GM19395 (cell line): Measurements from ENCODE around the gene GABARAP.

Experiments used
- ATAC-seq: cut with Tn5 transposase; IDR thresholded peaks from one replicate; pipeline ENCODE4 v1.9.1; 2021; ENCODE audit warnings: mild to moderate bottlenecking, moderate library complexity; ENCODE audit not compliant: unreplicated experiment

GABARAP gene

DNA sequence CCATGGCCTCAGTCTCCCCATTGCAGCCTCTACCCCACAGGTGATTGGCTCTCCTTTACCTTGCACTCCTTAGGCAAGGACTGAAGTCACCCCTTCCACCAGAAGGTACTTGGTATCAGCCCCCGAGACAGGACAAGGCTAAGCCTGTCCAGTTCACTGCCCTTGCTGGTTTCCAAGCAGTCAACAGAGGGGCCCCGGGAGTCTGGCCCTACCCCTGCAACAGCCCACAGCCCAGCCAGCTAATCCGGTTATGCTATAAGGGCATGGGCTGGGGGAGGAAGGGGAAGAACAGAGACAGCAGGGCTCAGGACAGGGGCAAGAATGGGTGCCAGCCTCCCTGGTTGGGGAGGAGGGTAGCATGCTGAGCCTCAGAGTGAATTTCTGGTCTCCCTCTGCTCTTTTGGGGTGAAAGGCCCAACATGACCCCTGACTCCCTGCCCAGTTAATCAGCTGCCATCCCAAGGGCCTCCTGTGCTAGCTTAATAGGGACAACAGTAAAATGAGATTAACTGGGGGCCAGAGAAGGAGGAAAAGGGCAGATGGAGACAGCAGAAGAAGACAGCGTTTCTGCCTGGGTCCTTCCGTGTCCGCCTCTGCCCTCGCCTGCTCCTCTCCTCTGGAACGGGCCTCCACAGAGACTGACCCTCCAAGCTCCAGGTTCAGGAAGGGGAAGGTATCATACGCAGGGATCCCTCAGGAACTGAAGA lies 33.3 kb downstream of the GABARAP start:
- ATAC-seq, result no peak

DNA sequence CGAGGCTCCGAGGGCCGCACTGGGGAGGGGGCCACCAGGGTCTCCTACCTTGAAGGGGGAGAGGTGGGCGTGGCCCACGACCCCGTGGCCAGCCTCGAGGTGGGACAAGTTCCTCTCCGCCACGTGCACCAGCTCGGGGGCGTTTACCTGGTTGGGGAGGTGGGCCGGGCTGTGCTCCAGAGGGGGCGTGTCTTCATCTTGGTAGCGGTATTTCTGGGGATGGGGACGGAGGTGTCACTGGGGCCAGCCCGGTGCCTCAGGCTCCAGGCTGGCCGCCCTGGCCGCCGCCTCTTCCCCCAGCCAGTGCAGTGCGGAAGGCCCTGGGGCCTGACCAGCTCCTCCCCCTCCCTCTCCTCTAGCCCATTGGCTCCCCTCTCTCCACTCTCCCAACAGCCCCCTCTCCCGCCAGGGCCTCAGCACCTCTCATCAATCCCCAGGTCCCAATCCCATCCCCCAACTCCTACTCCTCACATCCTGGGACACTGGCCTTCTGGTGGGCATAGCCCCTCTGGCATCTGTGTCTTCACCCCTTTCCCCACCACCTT lies 34.1 kb downstream of the GABARAP start:
- ATAC-seq, result no peak

DNA sequence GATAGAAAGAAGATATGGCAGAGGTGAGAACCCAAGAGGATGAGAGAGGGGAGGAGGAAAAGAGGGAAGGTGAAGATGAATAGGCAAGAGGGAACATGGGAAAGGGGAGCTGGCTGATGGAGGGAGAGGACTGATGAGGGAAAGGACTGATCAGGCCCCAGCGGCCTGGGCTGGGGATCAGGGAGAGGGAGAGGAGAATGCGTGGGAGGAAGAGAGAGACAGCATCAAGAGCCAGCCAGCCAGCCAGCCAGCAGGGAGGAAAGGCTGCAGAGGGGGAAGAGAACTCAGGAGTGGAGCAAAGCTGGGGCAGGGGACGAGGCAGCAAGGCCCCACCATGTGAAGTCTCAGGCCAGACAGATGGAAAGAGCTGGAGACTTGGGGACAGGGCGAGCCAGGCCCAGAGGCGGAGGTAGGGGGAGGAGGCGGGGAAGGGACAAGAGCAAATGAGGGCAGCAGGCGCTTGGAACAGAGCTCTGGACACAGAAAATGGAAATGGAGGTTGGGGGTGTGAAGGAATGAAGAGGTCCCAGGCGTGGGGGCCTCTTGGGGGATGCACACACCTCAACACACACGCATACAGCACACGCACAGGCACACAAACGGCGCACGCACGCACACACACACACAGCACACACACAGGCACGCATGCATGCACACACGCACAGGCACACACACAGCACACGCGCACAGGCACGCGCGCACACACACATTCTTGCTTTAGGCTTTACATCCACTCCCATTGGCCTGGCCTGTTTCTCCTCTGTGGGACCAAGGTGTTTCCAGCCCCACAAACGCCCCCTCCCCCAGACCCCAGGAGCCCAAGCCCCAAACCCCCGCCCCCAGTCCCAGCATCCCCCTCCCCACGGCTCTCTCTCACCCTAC lies 34.9 kb downstream of the GABARAP start:
- ATAC-seq, result no peak

DNA sequence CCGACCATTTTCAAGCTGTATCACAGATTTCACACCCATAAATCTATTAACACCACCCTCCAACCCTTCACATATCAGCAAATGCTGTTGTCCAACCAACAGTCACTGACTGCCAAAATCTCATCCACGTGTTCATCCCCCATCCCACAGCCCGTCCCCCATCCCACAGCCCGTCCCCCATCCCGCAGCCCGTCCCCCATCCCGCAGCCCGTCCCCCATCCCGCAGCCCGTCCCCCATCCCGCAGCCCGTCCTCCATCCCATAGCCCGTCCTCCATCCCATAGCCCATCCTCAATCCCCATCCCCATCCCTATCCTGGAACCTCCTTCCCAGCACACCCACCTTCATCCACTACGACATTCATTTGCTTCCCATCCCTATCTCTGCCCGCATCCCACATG lies 36.7 kb downstream of the GABARAP start:
- ATAC-seq, result no peak

DNA sequence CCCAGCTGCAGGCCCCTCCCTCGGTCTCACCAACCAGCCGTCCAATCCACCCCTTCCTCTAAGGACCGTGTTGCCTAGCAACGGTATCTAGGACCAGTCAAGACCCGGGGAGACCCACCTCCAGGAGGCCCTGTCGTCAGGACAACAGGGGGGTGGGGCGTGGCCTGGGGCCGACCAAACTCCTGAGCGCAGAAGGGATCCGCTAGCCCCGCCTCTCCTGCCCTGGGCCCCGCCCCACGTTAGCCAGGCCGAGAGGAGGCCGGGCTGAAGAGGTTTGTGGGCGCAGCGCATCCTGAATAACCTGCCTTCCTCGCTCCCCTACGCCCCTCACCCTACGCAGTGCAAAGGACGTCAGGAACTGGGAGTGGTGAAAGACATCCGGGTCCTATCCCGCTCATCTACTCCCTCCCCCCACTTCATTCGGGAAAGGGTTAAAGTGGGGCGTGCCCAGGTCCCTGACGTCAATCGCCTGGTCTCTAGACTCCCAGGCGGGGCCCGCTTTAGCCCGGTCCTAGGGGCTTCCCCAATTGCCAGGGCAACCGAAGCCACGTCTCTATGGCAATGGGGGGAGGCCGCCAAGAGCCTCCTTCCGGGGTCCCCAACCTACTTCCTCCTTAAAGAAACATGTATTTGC lies 37.3 kb downstream of the GABARAP start:
- ATAC-seq, result peak; percentile 86

DNA sequence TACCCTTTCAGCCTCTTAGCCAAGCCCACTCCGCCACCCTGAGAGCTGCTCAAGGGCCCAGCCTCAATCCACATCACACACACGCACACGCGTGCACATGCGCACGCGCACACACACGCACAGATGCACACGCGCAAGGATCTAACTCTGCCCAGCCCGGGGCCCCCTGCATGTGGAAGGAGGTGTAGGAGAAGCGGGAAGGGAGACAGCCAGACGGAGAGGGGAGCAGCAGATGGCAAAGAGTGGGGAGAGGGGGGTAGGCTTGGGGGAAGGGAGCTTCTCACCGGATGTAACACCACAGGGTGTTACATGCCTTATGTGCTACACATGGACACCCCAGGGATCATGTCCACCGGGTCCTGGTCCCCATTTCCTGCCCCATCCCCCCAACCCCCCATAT lies 37.9 kb downstream of the GABARAP start:
- ATAC-seq, result no peak

DNA sequence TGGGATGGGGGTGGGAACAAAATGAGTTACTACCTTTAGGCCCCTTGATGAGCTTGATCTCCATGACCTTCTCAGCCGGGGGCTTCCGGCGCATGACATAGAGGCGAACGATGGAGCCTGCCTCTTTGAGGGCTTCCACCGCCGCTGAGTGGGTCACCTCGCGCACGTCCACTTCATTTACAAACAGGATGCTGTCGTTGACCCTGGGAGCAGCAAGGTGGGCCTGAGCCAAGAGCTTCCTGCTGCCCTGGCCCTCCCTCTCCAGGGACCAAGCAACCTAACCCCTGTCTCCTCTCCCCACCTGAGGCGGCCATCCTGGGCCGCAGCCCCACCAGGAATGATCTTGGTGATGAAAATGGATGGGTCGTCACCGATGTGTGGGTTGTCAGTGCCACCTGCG lies 38.9 kb downstream of the GABARAP start:
- ATAC-seq, result no peak

DNA sequence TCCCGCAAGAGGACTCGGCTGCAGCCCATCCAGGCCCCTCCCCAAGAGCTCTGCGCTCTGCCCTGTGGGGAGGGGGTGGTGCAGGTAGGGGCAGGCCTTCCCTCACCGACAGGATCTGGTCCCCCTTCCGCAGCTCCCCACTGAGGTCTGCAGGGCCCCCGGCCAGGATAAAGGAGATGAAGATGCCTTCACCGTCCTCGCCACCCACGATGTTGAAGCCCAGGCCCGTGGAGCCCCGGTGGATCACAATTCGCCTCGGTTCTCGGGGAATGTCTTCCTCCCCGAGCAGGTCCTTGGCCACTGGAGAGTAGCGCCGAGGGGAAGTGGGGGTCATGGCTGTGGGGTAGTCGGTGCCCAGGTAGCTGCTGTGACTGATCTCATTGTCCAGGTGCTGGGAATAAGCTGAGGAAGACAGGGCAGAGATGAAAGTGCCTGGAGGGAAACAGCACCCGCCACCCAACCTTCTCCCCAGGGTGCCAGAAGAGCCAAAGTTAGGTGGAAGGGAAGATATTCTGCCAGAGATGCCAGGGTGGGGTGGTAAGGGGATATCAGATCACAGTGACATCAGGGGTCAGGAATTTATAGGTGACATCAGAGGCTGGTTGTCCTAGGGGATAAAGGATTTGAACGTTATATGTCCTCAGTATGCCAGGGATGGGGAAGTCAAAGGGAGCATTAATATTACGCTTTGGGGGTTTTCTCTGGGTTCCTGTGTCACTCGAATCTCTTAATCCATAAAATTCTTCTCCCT lies 45.4 kb downstream of the GABARAP start:
- ATAC-seq, result no peak

DNA sequence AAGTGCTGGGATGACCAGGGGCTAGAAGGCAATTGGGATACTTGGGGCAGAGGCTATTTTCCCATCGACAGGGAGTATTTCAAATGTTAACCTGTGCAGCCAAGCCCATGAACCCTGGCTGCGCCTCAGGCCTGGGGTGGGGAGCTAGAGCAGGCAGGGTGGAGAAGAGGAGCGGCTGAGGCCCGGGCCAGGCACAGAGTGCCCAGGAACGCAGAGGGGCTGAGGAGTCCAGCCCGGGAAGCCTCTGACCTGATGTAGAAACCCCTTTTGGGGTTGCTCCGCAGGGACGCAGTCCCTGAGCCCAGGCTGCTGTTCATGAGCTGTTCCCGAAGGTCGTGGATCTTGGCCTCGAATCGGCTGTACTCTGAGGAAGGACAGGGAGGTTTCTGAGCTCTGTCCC lies 46.3 kb downstream of the GABARAP start:
- no peak for ATAC-seq

DNA sequence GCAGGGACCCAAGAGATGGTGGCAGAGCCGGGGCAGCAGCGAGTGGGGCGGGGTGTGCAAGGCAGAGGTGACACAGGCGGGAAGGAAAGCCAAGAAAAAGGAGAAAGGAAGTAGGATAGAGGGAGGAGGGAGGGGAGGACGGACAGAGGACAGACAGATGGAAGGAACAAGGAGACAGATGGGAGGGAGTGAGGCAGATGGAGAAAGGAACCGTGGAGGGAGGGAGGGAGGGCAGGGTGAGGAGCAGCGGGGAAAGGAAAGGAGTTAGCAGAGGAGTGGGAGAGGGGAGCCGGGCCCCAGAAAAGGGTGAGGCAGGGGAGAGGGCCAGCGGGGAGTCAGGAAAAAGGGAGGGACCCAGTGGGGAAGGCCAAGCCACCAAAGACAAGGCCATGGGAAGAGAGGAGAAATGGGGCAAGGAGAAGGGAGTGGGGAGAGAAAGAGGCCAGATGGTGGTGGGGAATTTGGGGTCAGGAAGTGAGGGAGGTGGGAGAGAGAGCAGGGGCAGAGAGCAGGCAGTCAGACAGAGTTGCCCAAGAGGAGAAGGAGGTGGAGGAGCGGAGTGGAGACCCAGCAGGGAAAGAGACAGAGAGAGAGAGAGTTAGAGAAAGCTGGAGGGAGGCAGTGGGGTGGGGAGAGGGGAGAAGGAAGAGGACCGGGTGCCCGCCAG lies 49.8 kb downstream of the GABARAP start:
- ATAC-seq, result no peak

DNA sequence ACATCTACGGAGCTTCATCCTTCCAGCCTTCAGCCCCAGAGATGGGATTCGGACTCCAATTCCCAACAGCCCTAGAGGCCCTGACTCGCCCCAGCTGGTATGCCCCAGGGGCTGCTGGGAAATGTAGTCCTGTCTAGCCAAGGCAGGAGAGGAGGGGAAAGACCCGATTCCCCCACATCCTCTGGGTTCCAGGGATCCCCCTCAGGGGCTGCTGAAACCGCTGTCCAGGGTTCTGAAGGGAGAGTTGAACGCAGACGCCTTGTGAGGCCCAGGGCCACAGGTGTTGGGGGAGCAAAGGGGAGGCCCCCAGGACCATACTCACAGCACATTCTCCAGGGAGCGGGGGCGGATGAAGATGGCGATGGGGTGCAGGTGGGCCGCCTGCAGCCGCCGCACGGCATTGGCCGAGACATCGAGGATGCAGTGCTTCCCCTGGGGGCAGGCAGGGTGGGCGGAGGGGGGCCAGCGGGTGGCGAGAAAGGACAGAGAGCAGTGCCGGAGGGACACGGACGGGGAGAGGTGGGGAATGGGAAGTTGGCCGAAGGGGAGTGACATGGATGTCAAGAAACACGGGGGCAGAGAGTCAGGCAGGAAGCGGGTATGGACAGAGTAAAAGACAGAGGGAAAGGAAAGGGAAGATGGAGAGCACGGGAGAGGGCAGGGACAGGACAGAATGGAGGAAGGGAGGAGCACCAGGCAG lies 50.5 kb downstream of the GABARAP start:
- ATAC-seq, result no peak

DNA sequence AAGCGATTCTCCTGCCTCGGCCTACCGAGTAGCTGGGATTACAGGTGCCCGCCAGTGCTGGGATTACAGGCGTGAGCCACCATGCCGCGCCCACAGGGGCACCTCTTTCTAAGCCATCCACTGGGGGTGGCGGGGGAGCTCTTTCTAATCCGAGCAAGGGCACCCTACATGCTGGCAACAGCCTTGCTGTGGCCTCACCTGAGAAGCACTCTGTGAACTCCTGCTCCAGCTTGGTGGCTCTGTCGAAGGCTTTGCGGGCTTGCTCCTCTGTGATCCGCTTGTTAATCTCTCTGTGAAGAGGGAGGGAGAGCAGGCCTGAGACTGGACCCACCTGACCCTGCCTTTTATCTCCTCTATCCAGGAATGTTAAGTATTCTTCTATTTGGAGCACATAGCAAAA lies 51.2 kb downstream of the GABARAP start:
- no peak for ATAC-seq

DNA sequence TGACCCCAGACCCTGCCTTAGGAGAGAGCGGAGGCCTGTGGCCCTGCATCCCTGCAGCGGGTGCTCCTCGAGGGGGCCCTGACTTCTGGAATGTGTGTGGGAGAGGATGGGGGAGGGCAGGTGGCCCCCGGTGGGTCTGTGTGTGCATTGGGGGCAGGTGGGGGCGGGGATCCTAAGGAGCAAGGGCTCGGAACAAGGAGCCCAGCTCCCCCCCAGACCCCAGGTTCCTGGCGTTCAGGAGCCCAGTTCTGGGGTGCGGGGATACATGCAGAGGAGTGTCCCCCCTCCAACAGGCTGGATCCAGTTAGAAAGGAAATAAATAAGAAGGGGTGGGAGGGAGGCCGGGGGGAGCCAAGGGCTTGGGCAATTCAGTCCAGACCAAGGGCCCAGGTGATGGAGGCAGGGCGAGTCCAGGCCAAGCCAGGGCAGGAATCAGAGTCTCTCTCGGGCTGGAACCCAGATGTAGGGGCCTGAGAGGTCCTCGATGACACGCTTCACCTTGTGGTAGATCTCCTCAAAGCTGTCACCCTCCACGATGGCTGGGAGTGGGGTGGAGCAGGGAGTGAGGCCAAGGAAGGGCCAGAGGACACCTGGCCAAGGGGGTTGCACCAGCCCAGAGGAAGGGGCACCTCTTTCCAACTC lies 51.9 kb downstream of the GABARAP start:
- ATAC-seq, result no peak
